GM23338 (cell line): ENCODE data around the gene CCDC85B. TPM values are rescaled to one million over a fixed set of nuclear protein-coding genes. Genes with fewer than 3 reads are reported as not detected.

Experiments used
- ATAC-seq: fragments of 200-7000 bp; cut with Tn5 transposase; 3 replicates; pipeline ENCODE4 v1.9.1; 2020
- DNase-seq: peaks from one replicate; pipeline ENCODE4 v3.0.0-alpha.2; 2015; ENCODE audit warnings: low spot score
- H2AFZ ChIP-seq: fragments of 200-600 bp; sonication (generic); 2 replicates; pipeline ENCODE4 v1.8.0; 2016; ENCODE audit warnings: antibody characterized with exemption, mild to moderate bottlenecking, moderate library complexity
- H3F3A ChIP-seq: fragments of 200-600 bp; sonication (generic); replicated peaks from 2 replicates; pipeline ENCODE4 v1.8.0; 2017; ENCODE audit warnings: antibody characterized with exemption, mixed run types, low read depth
- H3K27ac ChIP-seq: fragments of 200-600 bp; sonication (generic); 2 replicates; pipeline ENCODE4 v1.6.1; 2016; ENCODE audit warnings: low read depth
- H3K27me3 ChIP-seq: fragments of 200-600 bp; sonication (generic); 2 replicates; pipeline ENCODE4 v1.8.0; 2016; ENCODE audit warnings: mild to moderate bottlenecking, mixed run types, moderate library complexity; ENCODE audit not compliant: insufficient read depth
- H3K36me3 ChIP-seq: fragments of 200-600 bp; sonication (generic); 2 replicates; pipeline ENCODE4 v1.8.0; 2016; ENCODE audit warnings: mild to moderate bottlenecking; ENCODE audit not compliant: insufficient read depth
- H3K4me1 ChIP-seq: fragments of 200-600 bp; sonication (generic); 2 replicates; pipeline ENCODE4 v1.8.0; 2016; ENCODE audit warnings: mild to moderate bottlenecking, moderate library complexity; ENCODE audit not compliant: insufficient read depth
- H3K4me2 ChIP-seq: fragments of 200-600 bp; sonication (generic); 2 replicates; pipeline ENCODE4 v1.7.1; 2017; ENCODE audit warnings: mixed run types
- H3K4me3 ChIP-seq: fragments of 200-600 bp; sonication (generic); 2 replicates; pipeline ENCODE4 v1.6.1; 2016; ENCODE audit warnings: mixed run types
- H3K79me2 ChIP-seq: fragments of 200-600 bp; sonication (generic); replicated peaks from 2 replicates; pipeline ENCODE4 v1.8.0; 2017; ENCODE audit warnings: mild to moderate bottlenecking; ENCODE audit not compliant: insufficient read depth
- H3K9me2 ChIP-seq: fragments of 200-600 bp; sonication (generic); 2 replicates; pipeline ENCODE4 v1.8.0; 2017; ENCODE audit not compliant: insufficient read depth
- H4K20me1 ChIP-seq: fragments of 200-600 bp; sonication (generic); replicated peaks from 2 replicates; pipeline ENCODE4 v1.8.0; 2017; ENCODE audit warnings: mild to moderate bottlenecking; ENCODE audit not compliant: insufficient read depth
- H3K27ac Mint-ChIP-seq: 2 replicates; pipeline ENCODE4 v1.8.0; 2020; ENCODE audit warnings: inconsistent platforms, mild to moderate bottlenecking, moderate library complexity, mixed read lengths
- H3K27me3 Mint-ChIP-seq: 3 replicates; pipeline ENCODE4 v1.8.0; 2022; ENCODE audit warnings: low read depth, mild to moderate bottlenecking, moderate library complexity, mixed read lengths, inconsistent platforms; ENCODE audit not compliant: insufficient read depth, poor library complexity
- H3K36me3 Mint-ChIP-seq: 3 replicates; pipeline ENCODE4 v1.8.0; 2021; ENCODE audit warnings: low read depth, mild to moderate bottlenecking, inconsistent platforms, moderate library complexity, mixed read lengths
- H3K4me1 Mint-ChIP-seq: 3 replicates; pipeline ENCODE4 v1.8.0; 2020; ENCODE audit warnings: mild to moderate bottlenecking, inconsistent platforms, mixed read lengths
- H3K4me3 Mint-ChIP-seq: 3 replicates; pipeline ENCODE4 v1.8.0; 2021; ENCODE audit warnings: moderate library complexity, mild to moderate bottlenecking, inconsistent platforms, mixed read lengths
- H3K9me3 Mint-ChIP-seq: 3 replicates; pipeline ENCODE4 v1.8.0; 2020; ENCODE audit warnings: moderate library complexity, mild to moderate bottlenecking, inconsistent platforms, mixed read lengths
- CREB1 ChIP-seq: fragments of 250-450 bp; sonication (Bioruptor Pico); IDR thresholded peaks from 2 replicates; pipeline ENCODE4 v1.5.0; 2020; ENCODE audit warnings: low read depth, mild to moderate bottlenecking, moderate library complexity
- CTCF ChIP-seq, 2 experiments: fragments of 200-600 bp in 1 of 2; sonication (generic) in 1 of 2; conservative IDR thresholded peaks; 2 replicates each; pipeline versions ENCODE4 v1.5.1 to v1.6.1; 2016 to 2017; ENCODE audit warnings: antibody characterized with exemption in 2 of 2, low read depth in 2 of 2, mild to moderate bottlenecking in 2 of 2, moderate library complexity in 1 of 2
- ETS1 ChIP-seq: IDR thresholded peaks from 2 replicates; pipeline ENCODE4 v1.6.1; 2016; ENCODE audit warnings: antibody characterized with exemption
- EZH2phosphoT487 ChIP-seq: fragments of 200-600 bp; sonication (generic); IDR thresholded peaks from one replicate; pipeline ENCODE4 v1.8.1; 2018; ENCODE audit warnings: antibody characterized with exemption; ENCODE audit not compliant: unreplicated experiment
- JUNB ChIP-seq: IDR thresholded peaks from one replicate; pipeline ENCODE4 v1.6.1; 2016; ENCODE audit warnings: antibody characterized with exemption; ENCODE audit not compliant: unreplicated experiment
- NANOG ChIP-seq: IDR thresholded peaks from 2 replicates; pipeline ENCODE4 v1.6.1; 2016; ENCODE audit warnings: antibody characterized with exemption, borderline replicate concordance
- POLR2AphosphoS5 ChIP-seq: IDR thresholded peaks from 2 replicates; pipeline ENCODE4 v1.6.1; 2016; ENCODE audit warnings: antibody characterized with exemption, low read depth
- REST ChIP-seq: IDR thresholded peaks from one replicate; pipeline ENCODE4 v1.6.1; 2018; ENCODE audit warnings: antibody characterized with exemption; ENCODE audit not compliant: unreplicated experiment
- STAT1 ChIP-seq: IDR thresholded peaks from one replicate; pipeline ENCODE4 v1.6.1; 2016; ENCODE audit warnings: antibody characterized with exemption; ENCODE audit not compliant: unreplicated experiment
- ZNF114 ChIP-seq: fragments of 250-450 bp; sonication (Bioruptor Pico); IDR thresholded peaks from 2 replicates; pipeline ENCODE4 v1.5.0; 2020; ENCODE audit warnings: mild to moderate bottlenecking, moderate library complexity
- ZNF331 ChIP-seq: fragments of 250-450 bp; sonication (Bioruptor Pico); IDR thresholded peaks from 2 replicates; pipeline ENCODE4 v1.5.0; 2020; ENCODE audit warnings: low read depth, mild to moderate bottlenecking, moderate library complexity
- polyA plus RNA-seq: library from polyadenylated mRNA; unstranded; fragments of >200 nt; fragmentation: Nextera tagmentation; extraction: Ambion mirVana; gene quantifications from 2 replicates; pipeline ENCODE4 v1.2.1, GENCODE V29; 2016
- total RNA-seq: library from RNA; depleted of rRNA; stranded (reverse); fragments of >200 nt; shearing (Covaris generic); gene quantifications from 2 replicates; pipeline ENCODE4 v1.2.3, GENCODE V29; 2014

The CCDC85B gene
- total and polyA plus RNA-seq, 2 experiments from 2014 or later = 54.5 to 66.3 TPM

- Histone ChIP-seq H4K20me1 (no peaks in the 10 kb centered on the region), H3K36me3 (no peaks in the 10 kb centered on the region; the same call in 1 of the 2 replicates), H2AFZ (no peak overlapping the region), H3K79me2 (peaks cover 7% of the 10 kb centered on the region), H3K4me2 (no peak overlapping the region), H3F3A (0 out of 2 replicates have a peak, but pooled peaks cover 4% of the 10 kb centered on the region), H3K9me2 (no peaks in the 10 kb centered on the region), H3K27me3 (no peaks in the 10 kb centered on the region), H3K4me3 (no peak overlapping the region), H3K27ac (no peak overlapping the region), H3K4me1 (peaks cover 5% of the 10 kb centered on the region; the same call in 1 of the 2 replicates)
- no peak for TF ChIP-seq JUNB
- no peak for TF ChIP-seq ETS1
- TF ChIP-seq ZNF331 (CRISPR knock-in tag) = no peak
- TF ChIP-seq ZNF114 (CRISPR knock-in tag) = no peak
- TF ChIP-seq CREB1 = no peak
- TF ChIP-seq STAT1 = no peak
- no peak for TF ChIP-seq EZH2phosphoT487
- H3K9me3 Mint-ChIP-seq = no peaks in the 10 kb centered on the region
- H3K27me3 Mint-ChIP-seq = peaks cover 12% of the 10 kb centered on the region
- H3K27ac Mint-ChIP-seq = no peak overlapping the region
- H3K4me1 Mint-ChIP-seq = no peaks in the 10 kb centered on the region; the same call in 2 of the 3 replicates
- ATAC-seq (no peak), DNase-seq (no peak)
- H3K36me3 Mint-ChIP-seq = peaks cover 18% of the 10 kb centered on the region
- H3K4me3 Mint-ChIP-seq = peak overlapping the region; percentile 7; the same call in 1 of the 3 replicates
Measured at GRCh38 chr11:65921876-65922275, 31.4 kb downstream of the CCDC85B start.

GRCh38 chr11:65922565-65922964 is 32.1 kb downstream of the CCDC85B start:
- H3F3A ChIP-seq = 0 out of 2 replicates have a peak, but pooled peaks cover 4% of the 10 kb centered on the region
- Mint-ChIP-seq H3K4me3 (no peak overlapping the region), H3K9me3 (no peaks in the 10 kb centered on the region), H3K36me3 (peaks cover 18% of the 10 kb centered on the region), H3K4me1 (peaks cover 4% of the 10 kb centered on the region; the same call in 2 of the 3 replicates), H3K27me3 (peaks cover 7% of the 10 kb centered on the region), H3K27ac (no peak overlapping the region)
- no peaks in the 10 kb centered on the region for H3K27me3 ChIP-seq
- H3K4me3 ChIP-seq = no peak overlapping the region
- DNase-seq (no peak), ATAC-seq (no peak)
- H3K4me1 ChIP-seq = peaks cover 8% of the 10 kb centered on the region; the same call in 1 of the 2 replicates
- H3K9me2 ChIP-seq = no peaks in the 10 kb centered on the region
- H3K36me3 ChIP-seq = no peaks in the 10 kb centered on the region; the same call in 1 of the 2 replicates
- H3K79me2 ChIP-seq = peaks cover 7% of the 10 kb centered on the region
- no peak overlapping the region for H2AFZ ChIP-seq
- H3K27ac ChIP-seq = no peak overlapping the region
- H4K20me1 ChIP-seq = no peaks in the 10 kb centered on the region
- H3K4me2 ChIP-seq = no peak overlapping the region
- no peak for TF ChIP-seq ETS1
- TF ChIP-seq NANOG = no peak
- no peak for TF ChIP-seq STAT1
- TF ChIP-seq CTCF (conservative IDR thresholded peaks at IDR 0.05; ENCODE audit: low read depth in 2 of 2) = no peak
- TF ChIP-seq EZH2phosphoT487 = no peak
- TF ChIP-seq CREB1 = no peak
- no peak for TF ChIP-seq REST
- TF ChIP-seq POLR2AphosphoS5 = no peak
- no peak for TF ChIP-seq ZNF331 (CRISPR knock-in tag)
- no peak for TF ChIP-seq ZNF114 (CRISPR knock-in tag)
- TF ChIP-seq JUNB = no peak
